ENCODE data around the gene ACTR1A.

The ACTR1A gene

DNA sequence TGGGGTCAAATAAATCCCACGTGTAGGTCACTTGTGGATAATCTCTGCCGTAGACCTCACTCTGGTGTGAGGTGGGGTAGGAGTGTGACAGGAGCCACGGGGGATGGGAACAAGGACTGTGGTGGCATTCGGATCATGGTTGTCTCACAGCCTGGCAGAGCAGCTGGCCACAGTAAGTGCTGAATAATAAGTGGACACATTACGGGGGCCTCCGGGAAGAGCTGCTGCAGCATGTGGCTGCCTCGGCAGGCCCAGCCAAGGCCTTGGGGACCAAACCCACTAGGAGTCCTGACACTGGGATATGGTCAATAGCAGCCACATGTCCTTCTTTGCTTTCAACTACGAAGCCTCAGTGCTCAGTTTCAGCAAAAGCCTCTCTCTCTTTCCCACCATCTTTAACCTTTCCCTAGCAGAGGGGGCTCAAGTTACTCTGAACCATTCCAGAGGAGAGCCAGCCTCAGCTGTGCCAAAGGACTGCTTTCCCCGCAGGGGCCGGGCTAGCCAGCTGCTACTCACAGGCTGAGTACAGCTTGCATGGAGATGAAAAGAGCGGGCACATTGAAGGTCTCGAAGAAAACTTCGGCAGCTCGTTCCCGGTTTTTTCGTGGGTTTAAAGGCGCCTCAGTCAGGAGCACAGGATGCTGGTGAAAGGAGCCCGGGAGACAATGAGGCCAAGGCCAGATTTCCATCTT is 17.3 kb downstream of the ACTR1A start:
- DNase-seq (ENCODE audit: low read depth in 2 of 2) = no peak

DNA sequence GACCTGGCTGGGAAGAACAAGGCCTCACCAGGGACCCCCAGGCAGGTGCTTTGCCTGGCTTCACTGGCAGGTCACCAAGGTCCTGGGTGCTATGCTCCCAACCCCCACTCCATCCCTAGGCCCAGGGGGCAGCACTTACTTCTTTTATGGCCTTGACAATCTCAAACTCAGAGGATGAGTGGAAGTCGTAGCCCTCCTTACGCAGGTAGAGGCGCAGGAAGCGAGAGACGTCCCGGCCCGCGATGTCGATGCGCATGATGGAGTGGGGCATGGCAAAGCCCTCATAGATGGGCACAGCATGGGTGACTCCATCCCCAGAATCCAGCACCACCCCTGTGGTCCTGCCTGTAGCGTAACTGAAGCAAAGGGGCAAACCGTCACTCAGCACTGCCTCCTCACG is 18.5 kb downstream of the ACTR1A start:
- no peak for DNase-seq (ENCODE audit: low read depth in 2 of 2)

DNA sequence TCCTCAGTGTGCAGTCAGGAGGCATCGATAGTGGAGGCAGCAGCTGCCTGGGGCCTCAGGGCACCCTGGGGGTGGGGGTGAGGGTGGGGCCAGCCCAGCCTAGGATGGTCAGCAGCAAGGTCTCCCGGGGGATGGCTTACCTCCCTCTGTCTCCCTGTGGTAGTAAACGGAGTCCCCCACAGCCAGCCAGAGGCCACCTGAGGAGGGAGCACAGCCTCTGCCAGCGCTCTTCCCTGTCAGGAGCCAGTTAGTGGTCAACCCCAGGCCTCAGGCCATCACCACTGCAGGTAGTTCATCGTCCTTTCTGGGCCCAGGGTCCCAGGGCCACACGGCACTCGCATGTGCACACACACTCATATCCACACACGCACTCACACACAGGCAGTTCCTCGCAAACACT is 22.1 kb downstream of the ACTR1A start:
- DNase-seq (ENCODE audit: low read depth in 2 of 2) = no peak

DNA sequence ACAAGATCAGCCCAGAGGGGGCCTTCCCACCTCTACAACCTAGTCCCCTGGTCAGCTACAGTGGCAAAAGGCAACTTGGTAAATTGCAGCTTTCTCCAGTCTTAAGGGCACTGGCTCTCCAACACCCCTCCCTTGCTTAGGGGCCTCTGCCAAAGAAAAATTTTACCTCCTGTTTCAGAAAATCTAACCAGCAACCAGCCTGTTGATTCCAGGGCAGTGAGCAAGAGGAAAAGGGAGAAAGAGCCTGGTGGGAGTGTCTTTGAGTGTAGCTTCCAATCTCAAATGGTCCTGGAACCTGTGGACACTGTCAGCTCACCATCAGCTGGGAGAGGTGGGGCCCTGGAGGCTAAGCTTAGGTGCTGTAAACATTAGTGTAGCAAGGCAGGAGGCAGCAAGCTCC is 22.9 kb downstream of the ACTR1A start:
- no peak for DNase-seq (ENCODE audit: low read depth in 2 of 2)

DNA sequence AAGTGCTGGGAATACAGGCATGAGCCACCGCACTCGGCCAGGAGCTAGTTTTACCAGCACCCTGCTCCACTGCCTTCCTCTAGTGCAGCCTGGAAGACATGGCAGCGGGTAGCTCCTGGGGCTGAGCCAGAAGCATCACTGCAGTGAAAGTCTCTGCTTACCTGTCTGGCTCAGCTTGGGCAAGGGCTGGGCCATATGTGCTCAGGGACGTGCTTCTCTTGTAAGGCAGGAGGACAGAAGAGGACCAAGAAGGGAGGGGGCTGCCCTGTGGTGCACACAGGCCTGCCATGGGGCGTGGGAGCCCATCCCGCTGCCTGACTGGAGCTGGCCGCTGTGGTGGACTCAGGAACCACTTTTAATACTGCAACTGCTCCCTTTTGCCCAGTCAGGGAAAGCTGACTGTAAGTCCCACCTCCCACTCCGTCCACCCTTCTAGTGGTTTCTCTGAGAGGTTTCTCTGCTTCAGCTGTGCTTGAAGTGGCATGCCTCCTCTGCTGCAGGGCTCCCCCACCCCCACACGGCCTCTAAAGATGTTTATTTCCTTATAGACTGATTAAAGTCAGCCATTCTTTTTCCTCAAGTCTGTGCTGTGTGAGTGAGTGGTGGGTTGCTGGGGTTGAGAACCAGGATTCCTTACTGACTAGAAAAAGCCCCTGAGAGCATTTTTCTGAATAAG is 25.9 kb downstream of the ACTR1A start:
- no peak for DNase-seq (ENCODE audit: low read depth in 2 of 2)

DNA sequence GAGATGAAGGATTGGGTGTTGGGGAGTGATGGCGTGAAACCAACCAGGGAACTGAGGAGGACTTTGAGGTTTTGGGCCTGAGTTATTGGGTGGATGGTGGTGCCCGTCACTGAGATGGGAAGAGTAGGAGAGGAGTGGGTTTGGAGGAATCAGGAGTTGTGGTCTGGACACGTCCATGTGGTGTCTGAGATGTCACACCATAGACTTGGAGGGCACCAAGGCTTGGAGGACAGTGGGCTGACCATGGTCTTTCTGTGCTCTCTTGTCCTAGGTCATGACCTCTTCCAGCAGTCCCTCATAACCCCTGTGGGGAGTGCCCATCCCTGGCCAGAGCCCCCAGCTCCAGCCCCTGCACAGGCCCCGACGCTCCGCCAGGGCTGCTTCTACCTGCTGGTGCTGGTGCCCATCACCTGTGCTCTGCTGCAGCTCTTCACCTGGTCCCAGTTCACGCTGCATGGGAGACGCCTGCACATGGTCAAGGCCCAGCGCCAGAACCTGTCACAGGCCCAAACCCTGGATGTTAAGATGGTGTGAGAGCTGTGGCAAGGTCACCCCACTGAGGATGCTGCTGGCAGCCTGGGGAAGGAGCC is 27.0 kb downstream of the ACTR1A start:
- no peak for DNase-seq (ENCODE audit: low read depth in 2 of 2)

DNA sequence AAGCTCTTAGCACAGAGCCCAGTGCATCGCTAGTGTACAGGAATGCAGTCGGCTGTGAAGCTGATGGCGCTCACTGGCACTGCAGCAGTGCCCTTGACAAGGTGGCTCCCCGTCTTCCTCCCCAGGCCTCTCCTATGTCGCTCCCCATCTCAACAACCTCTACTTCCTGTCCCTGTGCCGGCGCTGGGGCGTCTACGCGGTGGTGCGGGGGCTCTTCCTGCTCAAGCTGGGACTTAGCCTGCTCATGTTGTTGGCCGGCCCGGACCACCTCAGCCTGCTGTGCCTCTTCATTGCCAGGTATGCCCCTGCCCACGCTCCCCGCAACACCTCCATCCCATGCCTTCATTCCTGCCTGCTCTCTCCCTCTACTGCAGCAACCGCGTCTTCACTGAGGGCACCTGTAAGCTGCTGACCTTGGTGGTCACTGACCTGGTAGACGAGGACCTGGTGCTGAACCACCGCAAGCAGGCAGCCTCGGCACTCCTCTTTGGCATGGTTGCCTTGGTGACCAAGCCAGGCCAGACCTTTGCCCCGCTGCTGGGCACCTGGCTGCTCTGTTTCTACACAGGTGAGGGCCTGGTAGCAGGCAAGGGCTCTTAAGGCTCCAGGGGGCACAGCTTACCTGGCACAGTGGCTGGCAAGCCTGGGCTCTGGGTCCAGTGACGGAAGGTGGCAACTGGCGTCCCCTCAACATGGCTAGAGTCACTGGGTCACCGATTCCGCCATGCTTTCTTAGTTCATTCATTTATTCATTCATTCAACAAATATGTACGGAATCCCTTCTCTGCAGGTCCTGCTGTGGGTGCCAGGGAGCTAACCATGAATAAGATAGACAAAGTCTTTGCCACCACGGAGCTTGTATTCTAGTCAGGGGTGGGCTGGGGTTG is 28.8 kb downstream of the ACTR1A start:
- DNase-seq (ENCODE audit: low read depth in 2 of 2) = no peak

DNA sequence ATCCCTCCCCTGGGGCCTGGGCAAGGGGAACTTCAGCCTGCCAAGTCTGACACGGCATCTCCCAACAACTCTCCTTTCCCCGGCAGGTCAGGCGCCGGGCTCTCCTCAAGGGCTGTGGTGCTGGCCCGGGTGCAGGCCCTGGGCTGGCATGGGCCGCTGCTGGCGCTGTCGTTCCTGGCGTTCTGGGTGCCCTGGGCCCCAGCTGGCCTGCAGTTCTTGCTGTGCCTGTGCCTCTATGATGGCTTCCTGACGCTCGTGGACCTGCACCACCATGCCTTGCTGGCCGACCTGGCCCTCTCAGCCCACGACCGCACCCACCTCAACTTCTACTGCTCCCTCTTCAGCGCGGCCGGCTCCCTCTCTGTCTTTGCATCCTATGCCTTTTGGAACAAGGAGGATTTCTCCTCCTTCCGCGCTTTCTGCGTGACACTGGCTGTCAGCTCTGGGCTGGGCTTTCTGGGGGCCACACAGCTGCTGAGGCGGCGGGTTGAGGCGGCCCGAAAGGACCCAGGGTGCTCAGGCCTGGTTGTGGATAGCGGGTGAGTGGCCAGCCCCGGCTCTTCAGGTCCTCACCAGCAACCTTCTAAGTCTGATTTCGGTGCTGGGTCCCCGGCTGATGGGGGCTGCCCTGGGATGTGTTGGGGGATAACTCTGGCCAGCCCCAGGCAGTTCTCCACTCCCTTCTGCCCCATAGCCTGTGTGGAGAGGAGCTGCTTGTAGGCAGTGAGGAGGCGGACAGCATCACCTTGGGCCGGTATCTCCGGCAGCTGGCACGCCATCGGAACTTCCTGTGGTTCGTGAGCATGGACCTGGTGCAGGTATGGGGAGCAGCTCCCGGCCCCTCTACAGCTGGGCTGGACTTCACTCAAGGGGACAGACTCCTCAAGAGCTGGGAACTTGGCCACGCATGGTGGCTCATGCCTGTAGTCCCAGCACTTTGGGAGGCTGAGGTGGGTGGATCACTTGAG is 31.6 kb downstream of the ACTR1A start:
- DNase-seq (ENCODE audit: low read depth in 2 of 2) = no peak

DNA sequence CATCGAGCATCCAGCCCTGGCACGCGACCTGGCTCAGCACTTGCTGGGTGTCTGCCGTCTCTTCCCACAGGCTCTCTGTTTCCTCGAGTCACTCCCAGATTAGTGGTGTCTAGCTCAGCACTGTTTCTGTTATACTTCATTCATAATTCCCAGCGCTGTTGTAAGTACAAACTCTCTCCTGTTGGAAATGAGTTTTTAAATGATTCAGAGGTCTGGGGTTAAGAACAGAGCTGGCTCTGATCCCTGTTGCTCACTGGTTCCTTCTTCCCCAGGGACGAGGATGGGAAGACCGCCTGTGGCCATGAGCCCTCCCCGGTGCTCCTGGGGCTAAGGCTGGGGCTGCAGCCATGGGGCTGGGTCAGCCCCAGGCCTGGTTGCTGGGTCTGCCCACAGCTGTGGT is 33.8 kb downstream of the ACTR1A start:
- DNase-seq (ENCODE audit: low read depth in 2 of 2) = no peak

DNA sequence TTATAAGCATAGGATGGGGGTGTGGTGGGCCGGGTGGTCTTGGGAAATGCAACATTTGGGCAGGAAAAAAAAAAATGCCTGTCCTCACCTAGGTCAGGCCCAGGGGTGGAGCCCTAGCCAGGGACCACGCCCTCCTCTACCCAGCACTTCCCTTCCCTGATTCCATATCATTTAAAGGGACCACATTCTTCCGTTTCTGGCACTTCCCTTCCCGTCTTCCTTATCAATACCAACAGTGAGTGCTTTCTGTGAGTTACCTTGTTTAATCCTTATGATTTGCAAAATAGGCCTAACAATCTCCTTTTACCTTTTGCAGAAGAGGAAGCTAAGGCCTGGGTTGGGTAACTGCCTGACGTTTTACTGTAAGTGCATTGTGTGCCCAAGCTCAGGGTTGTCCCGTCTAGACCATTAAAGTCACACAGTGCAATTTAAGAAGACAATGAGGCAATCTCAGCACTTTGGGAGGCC is 34.5 kb downstream of the ACTR1A start:
- DNase-seq (ENCODE audit: low read depth in 2 of 2) = no peak

DNA sequence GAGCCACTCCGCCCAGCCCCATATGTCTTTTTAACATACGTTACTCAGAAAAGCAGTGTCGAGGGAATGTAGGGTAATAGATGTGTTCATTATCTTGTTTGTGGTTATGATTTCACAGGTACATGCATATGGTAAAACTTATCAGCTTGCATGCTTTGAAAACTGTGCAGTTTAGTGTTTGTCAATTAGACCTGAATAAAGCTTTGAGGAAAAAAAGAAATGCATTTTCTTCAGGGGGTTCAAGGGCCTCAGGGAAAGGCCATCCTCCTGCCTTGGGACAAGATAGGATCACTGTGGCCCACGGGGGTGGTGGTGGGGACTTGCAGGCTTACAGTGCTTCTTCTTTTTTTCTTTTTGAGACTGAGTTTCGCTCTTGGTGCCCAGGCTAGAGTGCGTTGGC is 35.2 kb downstream of the ACTR1A start:
- no peak for DNase-seq (ENCODE audit: low read depth in 2 of 2)

DNA sequence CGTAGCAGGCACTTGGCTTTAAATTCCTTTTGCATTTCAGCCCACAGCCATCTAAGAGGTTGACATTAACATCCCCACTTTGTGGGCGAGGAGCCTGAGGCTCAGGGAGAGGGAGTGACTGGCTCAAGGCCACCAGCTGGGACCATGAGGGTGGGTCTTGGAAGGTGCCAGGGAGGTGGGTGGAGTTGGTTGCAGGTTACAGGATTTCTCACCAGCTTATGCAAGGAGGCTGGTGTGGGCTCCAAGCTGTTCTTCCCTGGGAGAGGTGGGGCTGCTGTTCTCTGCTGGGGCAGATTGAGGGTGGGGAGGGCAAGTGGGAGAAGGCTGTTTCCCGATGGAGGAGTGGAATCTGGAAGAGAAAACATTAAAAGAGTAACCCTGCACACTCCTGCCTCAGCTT is 37.0 kb downstream of the ACTR1A start:
- DNase-seq (ENCODE audit: low read depth in 2 of 2) = no peak

DNA sequence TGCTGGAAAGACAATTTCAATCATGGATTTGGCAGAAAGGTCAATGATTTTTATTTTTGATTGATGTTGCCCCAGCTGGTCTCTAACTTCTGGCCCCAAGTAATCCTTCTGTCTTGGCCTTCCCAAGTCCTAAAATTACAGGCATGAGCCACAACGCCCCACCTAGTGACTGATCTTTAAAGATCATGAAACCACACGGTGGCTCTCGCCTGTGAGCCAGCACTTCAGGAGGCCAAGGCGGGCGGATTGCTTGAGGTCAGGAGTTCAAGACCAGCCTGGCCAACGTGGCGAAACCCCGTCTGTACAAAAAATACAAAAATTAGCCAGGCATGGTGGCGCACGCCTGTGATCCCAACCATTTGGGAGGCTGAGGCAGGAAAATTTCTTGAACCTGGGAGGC is 38.5 kb downstream of the ACTR1A start:
- DNase-seq (ENCODE audit: low read depth in 2 of 2) = no peak

DNA sequence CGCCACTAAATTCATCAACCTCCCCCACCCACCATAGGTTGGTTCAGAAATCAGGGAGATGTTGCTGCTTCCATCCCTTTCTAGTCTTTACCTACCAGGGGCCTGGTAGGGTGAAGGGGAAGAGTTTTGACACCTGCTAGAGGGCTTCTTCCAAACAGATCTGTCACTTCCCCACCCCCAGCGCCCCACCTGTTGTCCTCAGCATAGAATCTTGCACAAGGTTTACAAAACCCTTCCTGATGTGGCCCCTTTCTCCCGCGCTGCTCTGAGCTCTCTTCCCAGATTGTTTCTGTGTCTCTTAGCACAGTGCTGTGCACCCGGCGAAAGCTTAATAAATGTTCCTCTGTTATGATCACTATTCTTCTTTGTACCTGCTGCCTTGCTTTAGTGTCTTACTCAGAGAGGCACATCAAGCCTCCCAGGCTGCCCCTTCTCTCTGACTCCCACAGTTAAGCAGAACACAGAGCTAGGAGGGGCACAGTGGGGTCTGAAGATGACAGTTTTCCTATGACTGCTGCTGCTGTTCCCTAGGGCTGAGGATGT is 39.9 kb downstream of the ACTR1A start:
- no peak for DNase-seq (ENCODE audit: low read depth in 2 of 2)

DNA sequence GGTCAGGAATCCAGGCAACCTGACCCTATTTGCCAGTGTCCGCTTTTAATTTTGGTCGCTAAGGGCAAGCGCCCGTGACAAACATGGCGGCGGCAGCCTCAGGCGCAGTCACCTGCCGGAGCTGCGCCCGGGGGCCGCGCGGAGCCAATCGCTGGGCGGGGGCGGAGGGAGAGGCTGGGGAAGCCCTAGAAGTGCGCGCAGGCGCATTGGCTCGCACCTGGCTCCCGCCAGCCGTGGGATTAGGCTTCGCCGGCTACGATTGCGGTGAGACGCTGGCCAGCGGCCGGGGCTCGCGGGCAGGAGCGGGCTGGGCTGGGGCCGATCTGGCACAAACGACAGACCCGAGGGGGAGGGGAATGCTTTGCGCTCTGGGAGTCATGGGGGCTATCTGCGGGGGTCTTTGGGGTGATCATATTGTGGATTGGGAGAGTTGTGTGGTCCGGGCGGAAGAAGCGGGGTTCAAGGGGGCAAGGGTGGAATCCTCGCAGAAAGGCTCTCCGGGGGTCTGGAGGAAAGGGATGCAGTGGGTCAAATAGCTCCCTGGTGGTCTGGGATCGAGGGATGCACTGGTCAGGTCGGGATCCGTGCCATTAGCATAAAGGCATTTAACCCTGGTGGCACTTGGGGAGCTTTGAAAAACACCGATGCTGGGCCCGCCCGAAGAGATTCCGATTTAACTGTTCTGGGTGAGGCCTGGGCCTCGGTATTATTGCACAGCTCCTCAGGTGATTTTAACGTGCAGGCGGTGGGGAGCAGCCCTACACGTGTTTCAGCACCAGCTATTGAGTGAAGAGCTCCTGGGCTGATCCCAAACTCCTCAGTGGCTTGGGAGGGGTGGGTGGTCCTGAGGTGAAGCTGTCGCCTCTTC is 41.1 kb downstream of the ACTR1A start:
- peak; percentile 86 to 94 for DNase-seq (ENCODE audit: low read depth in 2 of 2)

DNA sequence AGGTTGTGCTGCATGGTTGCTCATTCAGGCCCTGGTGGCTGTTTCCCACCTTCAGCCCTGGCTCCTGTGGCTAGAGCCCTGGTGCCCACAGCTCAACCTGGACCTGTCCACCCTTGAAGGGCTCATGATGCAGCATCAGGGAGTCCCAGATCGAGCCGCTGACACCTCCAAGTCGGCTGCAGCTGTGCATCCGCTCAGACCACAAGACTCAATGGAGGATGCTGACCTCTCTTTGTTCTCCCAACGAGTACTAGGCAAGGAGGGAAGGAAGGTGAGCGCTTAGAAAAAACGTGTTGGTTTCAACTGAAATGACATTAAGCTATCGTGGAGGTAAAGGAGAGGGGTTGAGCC is 41.7 kb downstream of the ACTR1A start:
- DNase-seq (ENCODE audit: low read depth in 2 of 2) = no peak

DNA sequence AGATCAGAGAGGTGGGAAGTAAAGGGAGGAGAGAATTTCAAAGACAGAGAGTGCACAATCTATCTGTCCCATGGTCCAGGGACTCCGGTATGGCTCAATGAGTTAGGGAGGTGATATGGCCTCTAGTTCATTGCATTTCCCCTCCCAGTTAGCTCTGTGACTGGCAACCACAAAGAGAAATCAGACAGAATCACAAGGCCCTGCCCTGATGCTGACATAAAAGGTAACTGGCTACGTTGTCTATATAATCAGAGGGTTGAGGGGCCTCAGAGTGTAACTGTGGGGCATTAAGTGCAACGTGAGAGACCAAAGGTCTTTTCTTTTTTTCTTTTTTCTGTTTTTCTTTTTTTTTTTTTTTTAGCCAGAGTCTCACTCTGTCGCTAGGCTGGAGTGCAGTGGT is 43.9 kb downstream of the ACTR1A start:
- no peak for DNase-seq (ENCODE audit: low read depth in 2 of 2)

DNA sequence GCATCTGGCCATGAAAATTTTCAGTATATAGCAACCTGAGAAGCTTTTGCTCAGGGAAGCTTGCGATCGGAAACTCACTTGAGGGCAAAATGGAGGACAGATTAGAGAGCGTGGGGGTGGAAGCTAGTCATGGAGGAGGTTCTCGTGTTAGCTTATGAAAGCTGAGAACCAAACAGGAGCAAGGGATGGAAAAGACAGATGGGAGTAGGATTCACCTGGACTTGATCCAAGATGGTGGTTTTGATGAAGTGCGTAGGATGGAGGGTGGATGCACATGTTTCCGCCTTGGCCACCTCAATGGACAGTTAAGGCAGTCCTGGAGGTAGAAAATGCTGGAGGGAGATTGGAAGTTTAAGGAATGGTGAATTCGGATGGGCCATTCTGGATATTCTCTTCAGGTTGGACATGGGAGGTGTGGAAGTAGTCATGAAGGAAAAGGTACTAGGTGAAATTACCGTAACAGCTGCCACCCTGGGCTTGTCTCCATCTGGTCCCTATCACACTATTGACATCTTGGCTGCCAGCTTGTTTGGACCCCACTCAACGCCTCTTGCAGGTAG is 44.8 kb downstream of the ACTR1A start:
- no peak for DNase-seq (ENCODE audit: low read depth in 2 of 2)

DNA sequence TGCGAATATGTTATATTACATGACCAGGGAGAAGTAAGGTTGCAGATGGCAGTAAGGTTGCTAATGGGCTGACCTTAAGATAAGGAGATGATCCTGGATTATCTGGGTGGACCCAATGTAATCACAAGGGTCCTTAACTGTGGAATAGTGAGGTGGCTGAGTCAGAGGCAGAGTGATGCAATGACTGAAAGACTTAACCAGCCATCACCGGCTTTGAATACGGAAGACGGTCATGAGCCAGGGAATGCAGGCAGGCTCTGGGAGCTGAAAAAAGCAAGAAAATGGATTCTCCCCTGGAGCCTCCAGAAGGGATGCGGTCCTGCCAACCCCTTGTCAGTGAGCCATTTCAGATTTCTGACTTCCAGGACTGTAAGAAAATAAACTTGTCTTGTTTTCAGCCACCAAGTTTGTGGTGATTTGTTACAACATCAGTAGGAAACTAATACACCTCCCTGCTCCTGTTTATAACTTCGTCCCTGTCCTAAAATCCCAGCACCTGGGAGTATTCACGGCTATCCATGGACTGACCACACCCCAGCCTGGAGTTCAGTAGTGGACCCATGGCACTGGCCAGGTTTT is 46.5 kb downstream of the ACTR1A start:
- DNase-seq (ENCODE audit: low read depth in 2 of 2) = no peak

Data from stimulated activated CD4-positive, alpha-beta T cell treated with anti-CD3 and anti-CD28 coated beads, Interleukin-15, amount 100 ng/mL, for 48 hours (primary cell).